A549 (cell line): ENCODE results near the gene ZFPL1.

Experiments used
- BCL3 ChIP-seq: fragments of >200 bp; sonication (Bioruptor Twin); formaldehyde crosslinking; IDR thresholded peaks from 3 replicates; pipeline ENCODE4 v1.6.1; 2016
- CTCF ChIP-seq: fragments of >200 bp; sonication (Bioruptor Twin); formaldehyde crosslinking; IDR thresholded peaks from 3 replicates; pipeline ENCODE4 v1.5.1; 2016
- EHMT2 ChIP-seq: fragments of 200-600 bp; sonication (generic); IDR thresholded peaks from 2 replicates; pipeline ENCODE4 v1.6.1; 2016; ENCODE audit warnings: antibody characterized with exemption, low read depth, mild to moderate bottlenecking, moderate library complexity
- EP300 ChIP-seq, 2 experiments: fragments of >200 bp; sonication (Bioruptor Twin); formaldehyde crosslinking; IDR thresholded peaks; 2 replicates in 1 of 2; 3 replicates in 1 of 2; pipeline ENCODE4 v1.6.1; 2016 to 2017
- ESRRA ChIP-seq: fragments of 150-350 bp; IDR thresholded peaks from 2 replicates; pipeline ENCODE4 v1.6.1; 2014; ENCODE audit warnings: mild to moderate bottlenecking, low read length, borderline replicate concordance
- HDAC2 ChIP-seq: fragments of 200-600 bp; sonication (generic); IDR thresholded peaks from 2 replicates; pipeline ENCODE4 v1.6.1; 2016
- JUNB ChIP-seq: fragments of >200 bp; sonication (Bioruptor Twin); formaldehyde crosslinking; IDR thresholded peaks from 2 replicates; pipeline ENCODE4 v1.6.1; 2016
- PHF8 ChIP-seq: fragments of 200-600 bp; sonication (generic); IDR thresholded peaks from 2 replicates; pipeline ENCODE4 v1.6.1; 2016; ENCODE audit warnings: low read depth, mild to moderate bottlenecking, antibody characterized with exemption, moderate library complexity, borderline replicate concordance
- POLR2A ChIP-seq: IDR thresholded peaks from 2 replicates; pipeline ENCODE4 v1.6.1; 2012; ENCODE audit warnings: mild to moderate bottlenecking, low read length
- REST ChIP-seq: fragments of 200-600 bp; sonication (generic); IDR thresholded peaks from 2 replicates; pipeline ENCODE4 v1.6.1; 2016; ENCODE audit warnings: antibody characterized with exemption, mild to moderate bottlenecking, moderate library complexity
- RNF2 ChIP-seq: fragments of 200-600 bp; sonication (generic); IDR thresholded peaks from 2 replicates; pipeline ENCODE4 v1.6.1; 2016; ENCODE audit warnings: low read depth, mild to moderate bottlenecking, antibody characterized with exemption, moderate library complexity, borderline replicate concordance
- SMC3 ChIP-seq: fragments of >200 bp; sonication (Bioruptor Twin); formaldehyde crosslinking; IDR thresholded peaks from 3 replicates; pipeline ENCODE4 v1.6.1; 2018; ENCODE audit warnings: inconsistent platforms
- SREBF2 ChIP-seq: fragments of 450-650 bp; IDR thresholded peaks from 2 replicates; pipeline ENCODE4 v1.6.1; 2014; ENCODE audit warnings: mild to moderate bottlenecking, moderate library complexity

- TF ChIP-seq CTCF (no peak), POLR2A (no peak), SREBF2 (no peak), PHF8 (no peak), RNF2 (no peak), ESRRA (no peak), REST (no peak), JUNB (no peak), SMC3 (no peak), HDAC2 (no peak), EHMT2 (no peak), EP300 (IDR thresholded peaks at IDR 0.05) (no peak), BCL3 (no peak)
Measured at GRCh38 chr11:65051398-65051858, 32.6 kb upstream of the ZFPL1 start.
